GM12878 (cell line): ENCODE measurements around the gene ARHGEF17. TPM values are rescaled to one million over a fixed set of nuclear protein-coding genes. Genes with fewer than 3 reads are reported as not detected.

Experiments used
- ATAC-seq: fragments of 200-7000 bp; cut with Tn5 transposase; 3 replicates; pipeline ENCODE4 v1.9.1; 2020; ENCODE audit warnings: mild to moderate bottlenecking, moderate library complexity
- BruUV-seq: library from RNA; stranded (reverse); fragments of 400-500 nt; replicated peaks from 2 replicates; lab custom pipeline; 2021; lab: Mats Ljungman, UMichigan
- CTCF ChIA-PET: fragments of 300-600 bp; sonication (Branson Sonifier 250); formaldehyde crosslinking; extraction: SDS; loops from one replicate; lab custom pipeline; 2021; ENCODE audit warnings: inconsistent platforms; lab: Yijun Ruan, JAX
- POLR2A ChIA-PET: fragments of 350-600 bp; formaldehyde crosslinking; extraction: SDS; loops from one replicate; lab custom pipeline; 2021; ENCODE audit warnings: inconsistent platforms; lab: Charles Lee
- RAD21 ChIA-PET: fragments of 300-600 bp; sonication (Branson Sonifier 250); formaldehyde crosslinking; loops from one replicate; lab custom pipeline; 2023; ENCODE audit warnings: antibody characterized with exemption; ENCODE audit not compliant: unreplicated experiment; lab: Charles Lee
- SMC1A ChIA-PET: fragments of 300-600 bp; sonication (Branson Sonifier 250); formaldehyde crosslinking; loops from one replicate; lab custom pipeline; 2023; ENCODE audit not compliant: unreplicated experiment, uncharacterized antibody; lab: Charles Lee
- DNase-seq: peaks from one replicate; pipeline ENCODE4 v3.0.0-alpha.2; 2011; ENCODE audit warnings: low read depth, low spot score
- FAIRE-seq: peaks from 3 replicates; lab custom pipeline; 2011; peaks lifted over from hg19 to GRCh38; lab: Jason Lieb, UNC
- H2AFZ ChIP-seq: 2 replicates; pipeline ENCODE4 v1.6.0; 2011; ENCODE audit warnings: low read depth, low read length, control low read depth; ENCODE audit not compliant: control insufficient read depth
- H3K27ac ChIP-seq: 2 replicates; pipeline ENCODE4 v1.5.1; 2011; ENCODE audit warnings: control low read depth; ENCODE audit not compliant: control insufficient read depth, insufficient read depth
- H3K27me3 ChIP-seq, 2 experiments: replicated peaks in 1 of 2; 2 replicates each; pipeline versions ENCODE4 v1.6.0 to v1.6.1; 2011; ENCODE audit warnings: low read length in 1 of 2; ENCODE audit not compliant: control insufficient read depth in 2 of 2, insufficient read depth in 2 of 2
- H3K36me3 ChIP-seq, 2 experiments: 2 replicates each; pipeline ENCODE4 v1.5.1; 2011; ENCODE audit warnings: low read length in 1 of 2; ENCODE audit not compliant: control insufficient read depth in 2 of 2, insufficient read depth in 2 of 2
- H3K4me1 ChIP-seq: 2 replicates; pipeline ENCODE4 v1.6.1; 2011; ENCODE audit warnings: mild to moderate bottlenecking, low read length, moderate library complexity, mixed read lengths; ENCODE audit not compliant: control insufficient read depth, insufficient read depth
- H3K4me2 ChIP-seq: 2 replicates; pipeline ENCODE4 v1.6.0; 2011; ENCODE audit warnings: control low read depth; ENCODE audit not compliant: control insufficient read depth, insufficient read depth
- H3K4me3 ChIP-seq: fragments of 200-600 bp; sonication (generic); 2 replicates; pipeline ENCODE4 v1.5.1; 2016
- H3K79me2 ChIP-seq: 2 replicates; pipeline ENCODE4 v1.6.0; 2011; ENCODE audit warnings: low read length; ENCODE audit not compliant: control insufficient read depth, insufficient read depth
- H3K9ac ChIP-seq: 2 replicates; pipeline ENCODE4 v1.8.0; 2011; ENCODE audit warnings: low read length, control low read depth, mixed read lengths; ENCODE audit not compliant: control insufficient read depth, insufficient read depth
- H3K9me3 ChIP-seq: replicated peaks from 3 replicates; pipeline ENCODE4 v1.5.1; 2011; ENCODE audit warnings: mild to moderate bottlenecking, low read length; ENCODE audit not compliant: control insufficient read depth, insufficient read depth
- H4K20me1 ChIP-seq: 2 replicates; pipeline ENCODE4 v1.6.0; 2011; ENCODE audit not compliant: control insufficient read depth, insufficient read depth
- IKZF2 ChIP-seq, 2 experiments: fragments of 450-650 bp; IDR thresholded peaks; 2 replicates each; pipeline ENCODE4 v1.6.1; 2017; ENCODE audit warnings: mild to moderate bottlenecking in 2 of 2, moderate library complexity in 2 of 2
- MTA2 ChIP-seq: fragments of 450-650 bp; IDR thresholded peaks from 2 replicates; pipeline ENCODE4 v1.6.1; 2016; ENCODE audit warnings: low read depth, mild to moderate bottlenecking, moderate library complexity
- MYC ChIP-seq: IDR thresholded peaks from 2 replicates; pipeline ENCODE4 v1.6.1; 2011; ENCODE audit warnings: mild to moderate bottlenecking, low read length, moderate library complexity, inconsistent platforms; ENCODE audit not compliant: insufficient read depth, insufficient replicate concordance, insufficient read length, severe bottlenecking
- NFXL1 ChIP-seq: fragments of 450-650 bp; IDR thresholded peaks from 2 replicates; pipeline ENCODE4 v1.6.1; 2017; ENCODE audit warnings: antibody characterized with exemption, mild to moderate bottlenecking, borderline replicate concordance
- PML ChIP-seq: IDR thresholded peaks from 2 replicates; pipeline ENCODE4 v1.6.1; 2012; ENCODE audit warnings: low read length, inconsistent platforms
- STAT1 ChIP-seq: fragments of 450-650 bp; conservative IDR thresholded peaks from 2 replicates; pipeline ENCODE4 v1.6.1; 2014; ENCODE audit warnings: antibody characterized with exemption, mild to moderate bottlenecking
- TAF1 ChIP-seq: IDR thresholded peaks from 2 replicates; pipeline ENCODE4 v1.6.1; 2011; ENCODE audit warnings: mild to moderate bottlenecking, low read depth, low read length, borderline replicate concordance
- YBX1 ChIP-seq: fragments of 450-650 bp; IDR thresholded peaks from 2 replicates; pipeline ENCODE4 v1.6.1; 2016; ENCODE audit warnings: antibody characterized with exemption
- ZNF217 ChIP-seq: fragments of 450-650 bp; IDR thresholded peaks from 2 replicates; pipeline ENCODE4 v1.6.1; 2017; ENCODE audit warnings: antibody characterized with exemption, mild to moderate bottlenecking
- WGBS: methylation state at CpG from one replicate; pipeline ENCODE4 v1.1.6; 2016; ENCODE audit warnings: low lambda C conversion rate; ENCODE audit not compliant: insufficient replicate concordance, insufficient coverage; ENCODE audit errors: missing lambda C conversion rate; 5-methylcytosine and 5-hydroxymethylcytosine counted together
- in situ Hi-C: fragments of 300-500 bp; cut with MboI; formaldehyde crosslinking; loops from 9 replicates; pipeline ENCODE4 v1.14.3; 2018; ENCODE audit warnings: mixed read lengths
- intact Hi-C: fragments of 100-400 bp; cut with micrococcal nuclease; formaldehyde crosslinking; loops from one replicate; pipeline ENCODE4 v1.14.2; 2022; ENCODE audit not compliant: unreplicated experiment
- polyA plus RNA-seq, 11 experiments: library from polyadenylated mRNA; depleted of rRNA in 4 of 11; unstranded in 6 of 11; stranded (reverse) in 5 of 11; fragments of >200 nt; fragmentation: Nextera tagmentation in 4 of 11; fragmentation: Illumina TruSeq in 1 of 11; extraction: Ambion mirVana in 4 of 11; extraction: Trizol in 1 of 11; gene quantifications; 1 replicate in 1 of 11; 2 replicates in 10 of 11; pipeline versions ENCODE4 v1.2.1 to v1.2.3, GENCODE V29; 2011 to 2016; ENCODE audit warnings: inconsistent platforms in 2 of 11, missing spikeins in 2 of 11, low read depth in 1 of 11
- total RNA-seq, 4 experiments: library from RNA; depleted of rRNA in 3 of 4; stranded (reverse); fragments of >200 nt in 3 of 4; fragmentation: Illumina TruSeq in 1 of 4; extraction: Trizol in 1 of 4; gene quantifications; 2 replicates each; pipeline versions ENCODE4 v1.2.1 to v1.2.3, GENCODE V29; 2013 to 2021
- TF ChIP-seq, protein P1 (sequence below): IDR thresholded peaks from 2 replicates; pipeline ENCODE4 v1.6.1; 2012; ENCODE audit warnings: improper control_type of control experiment, low read depth, low read length; ENCODE audit not compliant: insufficient replicate concordance
- TF ChIP-seq, protein P2 (sequence below): fragments of 450-650 bp; IDR thresholded peaks from 2 replicates; pipeline ENCODE4 v1.6.1; 2018; ENCODE audit warnings: mild to moderate bottlenecking, low read depth, moderate library complexity; ENCODE audit not compliant: partially characterized antibody

ARHGEF17 gene
- total and polyA plus RNA-seq, 10 of the 15 experiments (the other 5 are each of a cell fraction or from before 2014, with no cell fraction given): 0.15 to 11.0 (median 1.7) TPM

GRCh38 chr11:73291781-73292524 lies 16.1 kb upstream of the ARHGEF17 start (continued):
- TF ChIP-seq, protein P1, sequence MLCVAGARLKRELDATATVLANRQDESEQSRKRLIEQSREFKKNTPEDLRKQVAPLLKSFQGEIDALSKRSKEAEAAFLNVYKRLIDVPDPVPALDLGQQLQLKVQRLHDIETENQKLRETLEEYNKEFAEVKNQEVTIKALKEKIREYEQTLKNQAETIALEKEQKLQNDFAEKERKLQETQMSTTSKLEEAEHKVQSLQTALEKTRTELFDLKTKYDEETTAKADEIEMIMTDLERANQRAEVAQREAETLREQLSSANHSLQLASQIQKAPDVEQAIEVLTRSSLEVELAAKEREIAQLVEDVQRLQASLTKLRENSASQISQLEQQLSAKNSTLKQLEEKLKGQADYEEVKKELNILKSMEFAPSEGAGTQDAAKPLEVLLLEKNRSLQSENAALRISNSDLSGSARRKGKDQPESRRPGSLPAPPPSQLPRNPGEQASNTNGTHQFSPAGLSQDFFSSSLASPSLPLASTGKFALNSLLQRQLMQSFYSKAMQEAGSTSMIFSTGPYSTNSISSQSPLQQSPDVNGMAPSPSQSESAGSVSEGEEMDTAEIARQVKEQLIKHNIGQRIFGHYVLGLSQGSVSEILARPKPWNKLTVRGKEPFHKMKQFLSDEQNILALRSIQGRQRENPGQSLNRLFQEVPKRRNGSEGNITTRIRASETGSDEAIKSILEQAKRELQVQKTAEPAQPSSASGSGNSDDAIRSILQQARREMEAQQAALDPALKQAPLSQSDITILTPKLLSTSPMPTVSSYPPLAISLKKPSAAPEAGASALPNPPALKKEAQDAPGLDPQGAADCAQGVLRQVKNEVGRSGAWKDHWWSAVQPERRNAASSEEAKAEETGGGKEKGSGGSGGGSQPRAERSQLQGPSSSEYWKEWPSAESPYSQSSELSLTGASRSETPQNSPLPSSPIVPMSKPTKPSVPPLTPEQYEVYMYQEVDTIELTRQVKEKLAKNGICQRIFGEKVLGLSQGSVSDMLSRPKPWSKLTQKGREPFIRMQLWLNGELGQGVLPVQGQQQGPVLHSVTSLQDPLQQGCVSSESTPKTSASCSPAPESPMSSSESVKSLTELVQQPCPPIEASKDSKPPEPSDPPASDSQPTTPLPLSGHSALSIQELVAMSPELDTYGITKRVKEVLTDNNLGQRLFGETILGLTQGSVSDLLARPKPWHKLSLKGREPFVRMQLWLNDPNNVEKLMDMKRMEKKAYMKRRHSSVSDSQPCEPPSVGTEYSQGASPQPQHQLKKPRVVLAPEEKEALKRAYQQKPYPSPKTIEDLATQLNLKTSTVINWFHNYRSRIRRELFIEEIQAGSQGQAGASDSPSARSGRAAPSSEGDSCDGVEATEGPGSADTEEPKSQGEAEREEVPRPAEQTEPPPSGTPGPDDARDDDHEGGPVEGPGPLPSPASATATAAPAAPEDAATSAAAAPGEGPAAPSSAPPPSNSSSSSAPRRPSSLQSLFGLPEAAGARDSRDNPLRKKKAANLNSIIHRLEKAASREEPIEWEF: no peak
- no peak for TF ChIP-seq YBX1

DNA sequence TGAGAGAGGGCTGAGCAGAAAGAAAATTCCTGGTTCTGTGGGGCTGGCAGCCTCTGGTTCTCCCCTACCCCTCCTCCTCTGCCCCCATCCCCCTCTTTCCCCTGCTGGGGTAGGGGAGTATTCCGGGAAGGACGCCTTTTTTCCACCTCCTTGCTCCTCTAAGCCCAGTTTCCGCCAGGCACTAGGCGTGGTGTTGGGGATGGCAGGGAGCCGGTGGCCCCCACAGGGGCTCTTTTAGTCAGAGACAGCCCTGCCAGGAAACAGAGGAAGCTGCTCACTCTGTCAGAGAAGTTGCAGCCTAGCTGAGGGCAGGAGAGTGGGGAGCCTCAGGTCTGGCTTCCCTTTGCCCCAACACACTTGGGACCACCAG lies 15.6 kb upstream of the ARHGEF17 start:
- no peak overlapping the region for H3K4me2 ChIP-seq
- intact Hi-C loops: no loop called here
- in situ Hi-C loops: loop anchor here (5.0 kb wide), 1 partner anchor 45 kb away; no protein-coding TSS in a partner anchor
- FAIRE-seq (no peak), ATAC-seq (no peak), DNase-seq (no peak)
- BruUV-seq: no TSS peak
- peaks cover 23% of the 10 kb centered on the region for H3K4me1 ChIP-seq
- ChIA-PET POLR2A (no interaction called here), SMC1A (interaction anchor here (0.9 to 2.3 kb wide), 3 partner anchors 14 to 59 kb away, joined by 3 to 11 read pairs (median 3); no protein-coding TSS in a partner anchor), CTCF (interaction anchor here (0.8 to 17.3 kb wide), 7 partner anchors 12 to 367 kb away, joined by 3 to 326 read pairs (median 6); partner anchors contain the start of gene ARHGEF17), RAD21 (interaction anchor here (1.3 kb wide), 1 partner anchor 11 kb away, joined by 3 read pairs; no protein-coding TSS in a partner anchor)
- H3K9me3 ChIP-seq: no peaks in the 10 kb centered on the region
- no peak overlapping the region for H3K4me3 ChIP-seq
- H3K27ac ChIP-seq: no peak overlapping the region
- no peak overlapping the region for H3K9ac ChIP-seq
- H3K36me3 ChIP-seq: no peaks in the 10 kb centered on the region
- H3K27me3 ChIP-seq: no peaks in the 10 kb centered on the region; a peak in 2 of 4 replicates
- WGBS: 0% methylated on average over 5 of the region's 5 CpGs
- H2AFZ ChIP-seq: no peak overlapping the region
- no peaks in the 10 kb centered on the region for H3K79me2 ChIP-seq
- H4K20me1 ChIP-seq: no peaks in the 10 kb centered on the region
- no peak for TF ChIP-seq STAT1
- TF ChIP-seq PML: no peak
- TF ChIP-seq, protein P2, sequence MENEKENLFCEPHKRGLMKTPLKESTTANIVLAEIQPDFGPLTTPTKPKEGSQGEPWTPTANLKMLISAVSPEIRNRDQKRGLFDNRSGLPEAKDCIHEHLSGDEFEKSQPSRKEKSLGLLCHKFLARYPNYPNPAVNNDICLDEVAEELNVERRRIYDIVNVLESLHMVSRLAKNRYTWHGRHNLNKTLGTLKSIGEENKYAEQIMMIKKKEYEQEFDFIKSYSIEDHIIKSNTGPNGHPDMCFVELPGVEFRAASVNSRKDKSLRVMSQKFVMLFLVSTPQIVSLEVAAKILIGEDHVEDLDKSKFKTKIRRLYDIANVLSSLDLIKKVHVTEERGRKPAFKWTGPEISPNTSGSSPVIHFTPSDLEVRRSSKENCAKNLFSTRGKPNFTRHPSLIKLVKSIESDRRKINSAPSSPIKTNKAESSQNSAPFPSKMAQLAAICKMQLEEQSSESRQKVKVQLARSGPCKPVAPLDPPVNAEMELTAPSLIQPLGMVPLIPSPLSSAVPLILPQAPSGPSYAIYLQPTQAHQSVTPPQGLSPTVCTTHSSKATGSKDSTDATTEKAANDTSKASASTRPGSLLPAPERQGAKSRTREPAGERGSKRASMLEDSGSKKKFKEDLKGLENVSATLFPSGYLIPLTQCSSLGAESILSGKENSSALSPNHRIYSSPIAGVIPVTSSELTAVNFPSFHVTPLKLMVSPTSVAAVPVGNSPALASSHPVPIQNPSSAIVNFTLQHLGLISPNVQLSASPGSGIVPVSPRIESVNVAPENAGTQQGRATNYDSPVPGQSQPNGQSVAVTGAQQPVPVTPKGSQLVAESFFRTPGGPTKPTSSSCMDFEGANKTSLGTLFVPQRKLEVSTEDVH: no peak
- TF ChIP-seq NFXL1: no peak
- TF ChIP-seq MTA2: no peak
- TF ChIP-seq IKZF2 (IDR thresholded peaks at IDR 0.05): no peak
- no peak for TF ChIP-seq ZNF217
- TF ChIP-seq MYC: no peak
- no peak for TF ChIP-seq TAF1
